CD4-positive, alpha-beta T cell (primary cell): Measurements from ENCODE around the gene ENOX1. TPM values are rescaled to one million over a fixed set of nuclear protein-coding genes. Genes with fewer than 3 reads are reported as not detected.

ENCODE experiments used
- ATAC-seq: fragments of 200-7000 bp; cut with Tn5 transposase; one replicate; pipeline ENCODE4 v1.10.0; 2022; ENCODE audit warnings: mild to moderate bottlenecking; ENCODE audit not compliant: poor library complexity
- CTCF ChIA-PET: fragments of 350-600 bp; sonication (Branson Sonifier 250); formaldehyde crosslinking; loops from one replicate; lab custom pipeline; 2021; ENCODE audit warnings: antibody characterized with exemption, inconsistent platforms; lab: Charles Lee
- POLR2A ChIA-PET: fragments of 350-600 bp; sonication (Branson Sonifier 250); formaldehyde crosslinking; loops from one replicate; lab custom pipeline; 2021; ENCODE audit warnings: antibody characterized with exemption, inconsistent platforms; lab: Charles Lee
- DNase-seq, 14 experiments: peaks; one replicate each; pipeline ENCODE4 v3.0.0-alpha.2; 2013 to 2020; ENCODE audit warnings: mixed read lengths in 2 of 14
- H3K27ac ChIP-seq, 2 donors: one replicate each; pipeline versions ENCODE4 v1.5.1 to v1.7.0; 2013; ENCODE audit warnings: low read length in 2 of 2, low read depth in 1 of 2, mild to moderate bottlenecking in 1 of 2
- H3K27me3 ChIP-seq, 2 experiments: 1 replicate in 1 of 2; 2 replicates in 1 of 2; pipeline versions ENCODE4 v1.6.1 to v1.7.0; 2013; ENCODE audit warnings: low read length in 2 of 2, control low read depth in 1 of 2, mild to moderate bottlenecking in 1 of 2, moderate library complexity in 1 of 2; ENCODE audit not compliant: insufficient read depth in 2 of 2, control insufficient read depth in 1 of 2
- H3K36me3 ChIP-seq: one replicate; pipeline ENCODE4 v1.6.1; 2013; ENCODE audit warnings: low read length, control low read depth; ENCODE audit not compliant: insufficient read depth
- H3K4me1 ChIP-seq: one replicate; pipeline ENCODE4 v1.6.1; 2013; ENCODE audit warnings: low read length, control low read depth; ENCODE audit not compliant: insufficient read depth
- H3K4me3 ChIP-seq: one replicate; pipeline ENCODE4 v1.5.1; 2013; ENCODE audit warnings: mild to moderate bottlenecking, low read length, moderate library complexity
- H3K9me3 ChIP-seq, 2 experiments: 1 replicate in 1 of 2; 2 replicates in 1 of 2; pipeline versions ENCODE4 v1.6.1 to v1.7.0; 2013; ENCODE audit warnings: low read length in 2 of 2, mild to moderate bottlenecking in 2 of 2, control low read depth in 1 of 2, moderate library complexity in 1 of 2; ENCODE audit not compliant: control insufficient read depth in 1 of 2, insufficient read depth in 1 of 2
- H3K27ac Mint-ChIP-seq: one replicate; pipeline ENCODE4 v1.8.0; 2020; ENCODE audit warnings: mixed read lengths
- H3K27me3 Mint-ChIP-seq: one replicate; pipeline ENCODE4 v1.8.0; 2021; ENCODE audit warnings: mixed read lengths
- H3K36me3 Mint-ChIP-seq: one replicate; pipeline ENCODE4 v1.8.0; 2021; ENCODE audit warnings: low read depth, mixed read lengths
- H3K4me1 Mint-ChIP-seq: one replicate; pipeline ENCODE4 v1.8.0; 2021; ENCODE audit warnings: low read depth, mixed read lengths
- H3K4me3 Mint-ChIP-seq: one replicate; pipeline ENCODE4 v1.8.0; 2020; ENCODE audit warnings: mild to moderate bottlenecking, mixed read lengths
- H3K9me3 Mint-ChIP-seq: one replicate; pipeline ENCODE4 v1.8.0; 2020; ENCODE audit warnings: mixed read lengths
- intact Hi-C, 2 experiments: fragments of 100-400 bp; cut with DNase I in 1 of 2; cut with micrococcal nuclease in 1 of 2; formaldehyde crosslinking; loops; one replicate each; pipeline versions ENCODE4 v1.15.1 to v1.9.0; 2023 to 2025; cut with DNase I, micrococcal nuclease
- total RNA-seq, 174 experiments: library from RNA in 2 of 174; stranded (reverse) in 2 of 174; gene quantifications; one replicate each; pipeline ENCODE4 v1.2.3 and lab custom pipeline; 2021 to 2026
- TF ChIP-seq, protein P1 (sequence below): fragments of 200-600 bp; IDR thresholded peaks from one replicate; pipeline ENCODE4 v1.8.0; 2022; ENCODE audit warnings: antibody characterized with exemption, mild to moderate bottlenecking

The ENOX1 gene
- total RNA-seq, 2 experiments from 2014 or later, result not detected

DNA sequence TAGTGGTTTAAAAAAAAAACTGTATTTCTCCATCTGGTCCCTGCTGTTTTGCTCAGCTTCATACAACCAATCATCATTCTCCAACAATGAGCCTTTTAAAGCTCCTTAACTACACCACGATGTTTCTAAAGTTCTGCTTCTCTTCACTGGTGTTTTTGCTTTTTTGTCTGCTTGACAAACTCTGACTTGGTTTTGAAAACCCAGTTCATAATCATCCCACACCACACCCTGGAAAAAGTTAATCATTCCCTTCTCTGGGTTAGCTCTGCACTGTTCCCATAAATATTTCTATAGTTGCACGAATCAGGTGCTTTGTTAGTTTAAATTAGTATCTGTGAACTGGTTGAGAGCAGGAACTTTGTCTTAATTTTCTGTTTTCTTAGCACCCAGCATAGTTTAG, 217.1 kb downstream of the ENOX1 start:
- Mint-ChIP-seq H3K9me3 (no peaks in the 10 kb centered on the region), H3K4me3 (no peak overlapping the region), H3K36me3 (no peaks in the 10 kb centered on the region), H3K4me1 (no peaks in the 10 kb centered on the region), H3K27ac (no peak overlapping the region), H3K27me3 (peaks cover 17% of the 10 kb centered on the region)
- POLR2A ChIA-PET, result no interaction called here
- Histone ChIP-seq H3K4me1 (no peaks in the 10 kb centered on the region), H3K27ac (no peak overlapping the region), H3K27me3 (no peaks in the 10 kb centered on the region), H3K9me3 (no peaks in the 10 kb centered on the region), H3K4me3 (no peak overlapping the region), H3K36me3 (no peaks in the 10 kb centered on the region)
- ATAC-seq (no peak), DNase-seq (no peak)
- intact Hi-C loops, result no loop called here
- TF ChIP-seq, protein P1, sequence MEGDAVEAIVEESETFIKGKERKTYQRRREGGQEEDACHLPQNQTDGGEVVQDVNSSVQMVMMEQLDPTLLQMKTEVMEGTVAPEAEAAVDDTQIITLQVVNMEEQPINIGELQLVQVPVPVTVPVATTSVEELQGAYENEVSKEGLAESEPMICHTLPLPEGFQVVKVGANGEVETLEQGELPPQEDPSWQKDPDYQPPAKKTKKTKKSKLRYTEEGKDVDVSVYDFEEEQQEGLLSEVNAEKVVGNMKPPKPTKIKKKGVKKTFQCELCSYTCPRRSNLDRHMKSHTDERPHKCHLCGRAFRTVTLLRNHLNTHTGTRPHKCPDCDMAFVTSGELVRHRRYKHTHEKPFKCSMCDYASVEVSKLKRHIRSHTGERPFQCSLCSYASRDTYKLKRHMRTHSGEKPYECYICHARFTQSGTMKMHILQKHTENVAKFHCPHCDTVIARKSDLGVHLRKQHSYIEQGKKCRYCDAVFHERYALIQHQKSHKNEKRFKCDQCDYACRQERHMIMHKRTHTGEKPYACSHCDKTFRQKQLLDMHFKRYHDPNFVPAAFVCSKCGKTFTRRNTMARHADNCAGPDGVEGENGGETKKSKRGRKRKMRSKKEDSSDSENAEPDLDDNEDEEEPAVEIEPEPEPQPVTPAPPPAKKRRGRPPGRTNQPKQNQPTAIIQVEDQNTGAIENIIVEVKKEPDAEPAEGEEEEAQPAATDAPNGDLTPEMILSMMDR, result no peak
- CTCF ChIA-PET, result interaction anchor here (1.0 kb wide), 1 partner anchor 12 kb away, joined by 3 read pairs; no protein-coding TSS in a partner anchor

DNA sequence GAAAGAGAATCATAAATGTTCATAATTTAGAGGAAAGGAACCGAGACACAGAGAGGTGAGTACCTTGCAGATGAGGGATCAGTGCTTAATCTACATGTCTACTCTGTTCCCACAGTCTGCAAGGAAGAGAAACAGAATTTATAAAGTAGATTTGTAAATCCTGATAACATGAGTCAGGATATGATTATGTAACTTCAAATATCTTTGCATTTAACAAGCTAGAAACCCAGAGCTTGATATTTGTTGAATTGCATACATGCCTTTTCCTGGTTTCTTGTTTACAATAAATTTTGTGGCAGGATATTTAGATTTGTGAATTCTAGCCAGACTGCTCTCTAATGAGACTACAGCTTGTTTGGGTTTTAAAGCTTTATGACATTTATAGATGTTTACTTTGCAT, 219.2 kb downstream of the ENOX1 start:
- H3K27ac ChIP-seq, result no peak overlapping the region
- Mint-ChIP-seq H3K27ac (no peak overlapping the region), H3K4me1 (no peaks in the 10 kb centered on the region), H3K27me3 (peaks cover 17% of the 10 kb centered on the region), H3K36me3 (no peaks in the 10 kb centered on the region), H3K4me3 (no peak overlapping the region), H3K9me3 (no peaks in the 10 kb centered on the region)
- no peaks in the 10 kb centered on the region for H3K4me1 ChIP-seq
- ChIA-PET CTCF (no interaction called here), POLR2A (no interaction called here)
- no peaks in the 10 kb centered on the region for H3K9me3 ChIP-seq
- H3K27me3 ChIP-seq, result no peaks in the 10 kb centered on the region
- intact Hi-C loops, result no loop called here
- no peak overlapping the region for H3K4me3 ChIP-seq
- DNase-seq (no peak), ATAC-seq (no peak)
- H3K36me3 ChIP-seq, result no peaks in the 10 kb centered on the region
- TF ChIP-seq, protein P1, result no peak

DNA sequence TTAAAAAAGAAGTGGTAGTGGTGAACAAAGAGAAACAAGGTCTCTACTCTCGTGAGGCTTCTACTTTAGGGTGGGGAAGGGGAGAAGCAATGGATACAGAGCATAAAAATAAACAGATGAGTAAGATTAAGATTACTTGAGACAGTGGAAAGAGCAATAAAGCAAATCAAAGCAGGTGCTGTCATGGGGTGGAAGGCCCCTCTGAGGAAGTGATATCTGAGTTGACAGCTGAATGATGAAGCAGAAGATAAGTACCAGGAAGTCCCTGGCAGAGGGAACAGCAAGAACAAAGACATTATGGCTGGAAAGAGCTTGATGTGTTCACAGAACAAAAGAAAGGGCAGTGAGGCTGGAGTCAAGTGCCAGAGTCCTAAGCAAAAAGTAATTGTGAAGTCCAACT, 221.8 kb downstream of the ENOX1 start:
- CTCF ChIA-PET, result no interaction called here
- Histone ChIP-seq H3K36me3 (no peaks in the 10 kb centered on the region), H3K4me3 (no peak overlapping the region), H3K4me1 (no peaks in the 10 kb centered on the region), H3K27ac (no peak overlapping the region), H3K9me3 (no peaks in the 10 kb centered on the region), H3K27me3 (no peaks in the 10 kb centered on the region)
- Mint-ChIP-seq H3K9me3 (no peaks in the 10 kb centered on the region), H3K27me3 (peaks cover 6% of the 10 kb centered on the region), H3K4me3 (no peak overlapping the region), H3K4me1 (no peaks in the 10 kb centered on the region), H3K27ac (no peak overlapping the region), H3K36me3 (no peaks in the 10 kb centered on the region)
- no peak for ATAC-seq
- TF ChIP-seq, protein P1, result no peak
- no peak for DNase-seq
- POLR2A ChIA-PET, result no interaction called here
- intact Hi-C loops, result no loop called here
